Tibial nerve (tissue), 4 donors: ENCODE results near the gene ATP7A.

Experiments used
- CTCF ChIP-seq, 5 experiments: fragments of 200-600 bp in 3 of 5; fragments of 450-650 bp in 2 of 5; sonication (generic) in 3 of 5; IDR thresholded peaks; one replicate each; pipeline ENCODE4 v1.5.1; 2016 to 2019; ENCODE audit warnings: antibody characterized with exemption in 5 of 5, mild to moderate bottlenecking in 3 of 5, moderate library complexity in 2 of 5
- EP300 ChIP-seq, 2 donors: sonication (generic); formaldehyde crosslinking; IDR thresholded peaks; one replicate each; pipeline ENCODE4 v1.6.1; 2017; ENCODE audit warnings: antibody characterized with exemption in 2 of 2, mild to moderate bottlenecking in 1 of 2
- POLR2A ChIP-seq, 2 donors: fragments of 450-650 bp; IDR thresholded peaks; one replicate each; pipeline ENCODE4 v1.6.1; 2017; ENCODE audit warnings: antibody characterized with exemption in 2 of 2, mild to moderate bottlenecking in 2 of 2, moderate library complexity in 2 of 2

DNA sequence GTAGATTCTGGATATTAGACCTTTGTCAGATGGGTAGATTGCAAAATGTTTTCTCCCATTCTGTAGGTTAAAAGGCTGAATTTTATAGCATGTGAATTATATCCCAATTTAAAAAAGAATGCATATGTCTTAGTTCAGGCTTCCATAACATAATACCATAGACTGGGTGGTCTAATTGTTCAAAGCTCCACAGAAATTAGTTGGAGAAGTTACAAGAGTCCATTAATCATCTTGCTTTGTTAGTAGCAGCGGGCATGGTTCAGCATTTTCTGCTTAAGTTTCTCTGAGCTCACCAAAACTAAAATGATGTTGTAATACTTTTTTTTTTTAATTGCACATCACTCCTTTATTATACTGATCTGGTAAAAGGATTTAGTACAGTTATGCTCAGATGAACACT, 57.1 kb downstream of the ATP7A start:
- no peak for TF ChIP-seq POLR2A (IDR thresholded peaks at IDR 0.05)
- no peak for TF ChIP-seq CTCF (IDR thresholded peaks at IDR 0.05)
- no peak for TF ChIP-seq EP300 (IDR thresholded peaks at IDR 0.05)
